H1 (cell line): ENCODE data around the gene PTH1R. TPM values are rescaled to one million over a fixed set of nuclear protein-coding genes. Genes with fewer than 3 reads are reported as not detected.

Source experiments
- CTCF ChIA-PET: fragments of 300-600 bp; sonication (Branson Sonifier 250); formaldehyde crosslinking; loops from one replicate; lab custom pipeline; 2021; ENCODE audit not compliant: partially characterized antibody; lab: Charles Lee
- POLR2A ChIA-PET: fragments of 300-600 bp; sonication (Branson Sonifier 250); formaldehyde crosslinking; loops from one replicate; lab custom pipeline; 2021; ENCODE audit warnings: inconsistent platforms; ENCODE audit not compliant: partially characterized antibody; lab: Charles Lee
- DNase-seq, 2 experiments: peaks; one replicate each; pipeline versions ENCODE4 v3.0.0 to v3.0.0-alpha.2; 2010 to 2022; ENCODE audit warnings: low spot score in 2 of 2, low read depth in 1 of 2, mixed read lengths in 1 of 2
- FAIRE-seq: peaks from 2 replicates; lab custom pipeline; 2011; peaks lifted over from hg19 to GRCh38; lab: Jason Lieb, UNC
- H2AFZ ChIP-seq: 2 replicates; pipeline ENCODE4 v1.8.1; 2012; ENCODE audit warnings: low read length, inconsistent platforms
- H2AK5ac ChIP-seq: 2 replicates; pipeline ENCODE4 v1.6.1; 2013; ENCODE audit warnings: low read depth, low read length
- H2BK120ac ChIP-seq: replicated peaks from 2 replicates; pipeline ENCODE3; 2013; ENCODE audit warnings: low read depth, low read length, inconsistent platforms
- H2BK12ac ChIP-seq: 2 replicates; pipeline ENCODE4 v1.6.1; 2013; ENCODE audit warnings: low read depth, low read length
- H2BK15ac ChIP-seq: 2 replicates; pipeline ENCODE4 v1.6.1; 2013; ENCODE audit warnings: low read length
- H2BK20ac ChIP-seq: 2 replicates; pipeline ENCODE4 v1.6.1; 2013; ENCODE audit warnings: low read length
- H2BK5ac ChIP-seq: 2 replicates; pipeline ENCODE4 v1.6.1; 2013; ENCODE audit warnings: low read depth, low read length
- H3K14ac ChIP-seq: 2 replicates; pipeline ENCODE4 v1.6.1; 2013; ENCODE audit warnings: inconsistent platforms; ENCODE audit not compliant: insufficient read length
- H3K18ac ChIP-seq: 2 replicates; pipeline ENCODE4 v1.6.1; 2013; ENCODE audit warnings: low read length; ENCODE audit errors: extremely low read depth
- H3K23ac ChIP-seq: 2 replicates; pipeline ENCODE4 v1.6.1; 2013; ENCODE audit warnings: inconsistent platforms; ENCODE audit not compliant: insufficient read length
- H3K23me2 ChIP-seq: 2 replicates; pipeline ENCODE4 v1.6.1; 2013; ENCODE audit warnings: low read depth, low read length
- H3K27ac ChIP-seq: 2 replicates; pipeline ENCODE4 v1.6.1; 2011; ENCODE audit warnings: low read depth, low read length, inconsistent platforms
- H3K27me3 ChIP-seq, 4 experiments: replicated peaks in 1 of 4; 1 replicate in 1 of 4; 2 replicates in 3 of 4; pipeline versions ENCODE4 v1.6.1 to v1.8.1; 2011 to 2013; ENCODE audit warnings: low read length in 3 of 4, mild to moderate bottlenecking in 3 of 4, inconsistent platforms in 2 of 4, mixed read lengths in 2 of 4, moderate library complexity in 1 of 4; ENCODE audit not compliant: control insufficient read depth in 3 of 4, insufficient read depth in 3 of 4; ENCODE audit errors: extremely low read depth in 1 of 4
- H3K36me3 ChIP-seq, 4 experiments: 2 replicates each; pipeline versions ENCODE4 v1.6.1 to v1.8.1; 2011 to 2013; ENCODE audit warnings: mild to moderate bottlenecking in 4 of 4, low read length in 3 of 4, moderate library complexity in 2 of 4, control low read depth in 1 of 4, inconsistent platforms in 1 of 4; ENCODE audit not compliant: insufficient read depth in 4 of 4, control insufficient read depth in 2 of 4
- H3K4ac ChIP-seq: replicated peaks from 2 replicates; pipeline ENCODE3; 2013; ENCODE audit warnings: low read length, low read depth, mixed read lengths, inconsistent platforms; ENCODE audit not compliant: insufficient read length
- H3K4me1 ChIP-seq, 4 experiments: replicated peaks in 1 of 4; 1 replicate in 1 of 4; 2 replicates in 3 of 4; pipeline versions ENCODE4 v1.6.1 to v1.8.1; 2011 to 2013; ENCODE audit warnings: low read length in 3 of 4, inconsistent platforms in 2 of 4, mixed read lengths in 1 of 4; ENCODE audit not compliant: insufficient read depth in 4 of 4, control insufficient read depth in 3 of 4
- H3K4me2 ChIP-seq, 2 experiments: 2 replicates each; pipeline versions ENCODE4 v1.6.1 to v1.8.1; 2011 to 2013; ENCODE audit warnings: low read depth in 2 of 2, low read length in 2 of 2, control low read depth in 1 of 2, inconsistent platforms in 1 of 2, mild to moderate bottlenecking in 1 of 2; ENCODE audit not compliant: insufficient read depth in 1 of 2
- H3K4me3 ChIP-seq, 4 experiments: fragments of 200-600, 300-600 bp in 1 of 4; sonication (generic), shearing (Covaris generic), sonication (Bioruptor Twin) in 1 of 4; 2 replicates each; pipeline versions ENCODE4 v1.5.1 to v1.8.1; 2011 to 2016; ENCODE audit warnings: low read length in 4 of 4, low read depth in 3 of 4, control low read depth in 2 of 4, inconsistent platforms in 2 of 4, mild to moderate bottlenecking in 2 of 4, mixed read lengths in 1 of 4, moderate library complexity in 1 of 4; ENCODE audit not compliant: insufficient read depth in 2 of 4; ENCODE audit errors: extremely low read depth in 1 of 4
- H3K56ac ChIP-seq: replicated peaks from 2 replicates; pipeline ENCODE3; 2013; ENCODE audit warnings: low read depth, mild to moderate bottlenecking, mixed read lengths, low read length, inconsistent platforms; ENCODE audit not compliant: insufficient read length
- H3K79me1 ChIP-seq: 2 replicates; pipeline ENCODE4 v1.6.1; 2013; ENCODE audit warnings: low read depth, low read length, control low read depth
- H3K79me2 ChIP-seq, 2 experiments: 2 replicates each; pipeline versions ENCODE4 v1.6.1 to v1.8.1; 2012 to 2013; ENCODE audit warnings: low read length in 2 of 2, mild to moderate bottlenecking in 2 of 2, inconsistent platforms in 1 of 2; ENCODE audit not compliant: insufficient read depth in 2 of 2, control insufficient read depth in 1 of 2
- H3K9ac ChIP-seq, 4 experiments: replicated peaks in 1 of 4; 1 replicate in 1 of 4; 2 replicates in 3 of 4; pipeline versions ENCODE4 v1.6.1 to v1.8.1; 2011 to 2013; ENCODE audit warnings: low read depth in 3 of 4, low read length in 3 of 4, control low read depth in 2 of 4, mild to moderate bottlenecking in 2 of 4, moderate library complexity in 2 of 4, inconsistent platforms in 1 of 4; ENCODE audit errors: extremely low read depth in 1 of 4
- H3K9me3 ChIP-seq, 2 experiments: 2 replicates each; pipeline versions ENCODE4 v1.6.1 to v1.8.1; 2012 to 2013; ENCODE audit warnings: mild to moderate bottlenecking in 2 of 2, moderate library complexity in 2 of 2, control low read depth in 1 of 2, inconsistent platforms in 1 of 2, low read depth in 1 of 2, low read length in 1 of 2, mixed read lengths in 1 of 2; ENCODE audit not compliant: insufficient read depth in 2 of 2
- H4K20me1 ChIP-seq, 2 experiments: replicated peaks in 1 of 2; 2 replicates each; pipeline versions ENCODE3 to v1.8.1; 2011 to 2013; ENCODE audit warnings: inconsistent platforms in 2 of 2, low read length in 2 of 2, mild to moderate bottlenecking in 1 of 2; ENCODE audit not compliant: insufficient read depth in 2 of 2, control insufficient read depth in 1 of 2
- H4K5ac ChIP-seq: 2 replicates; pipeline ENCODE4 v1.6.1; 2013; ENCODE audit warnings: low read length, low read depth, mixed read lengths, inconsistent platforms; ENCODE audit not compliant: insufficient read length
- H4K8ac ChIP-seq: 2 replicates; pipeline ENCODE4 v1.8.0; 2013; ENCODE audit warnings: mild to moderate bottlenecking, moderate library complexity, low read length, inconsistent platforms; ENCODE audit not compliant: insufficient read depth; ENCODE audit errors: extremely low read depth
- H4K91ac ChIP-seq: replicated peaks from 2 replicates; pipeline ENCODE3; 2013; ENCODE audit warnings: low read length, mixed read lengths, inconsistent platforms; ENCODE audit not compliant: insufficient read length
- BRCA1 ChIP-seq: IDR thresholded peaks from 2 replicates; pipeline ENCODE4 v1.6.1; 2012; ENCODE audit warnings: low read depth, low read length, improper control_type of control experiment
- CREB1 ChIP-seq: IDR thresholded peaks from 2 replicates; pipeline ENCODE4 v1.6.1; 2012; ENCODE audit warnings: inconsistent platforms
- GABPA ChIP-seq: IDR thresholded peaks from 2 replicates; pipeline ENCODE4 v1.6.1; 2011; ENCODE audit warnings: mild to moderate bottlenecking, low read length, moderate library complexity, borderline replicate concordance; ENCODE audit not compliant: insufficient read depth
- GTF2F1 ChIP-seq: IDR thresholded peaks from 2 replicates; pipeline ENCODE4 v1.6.1; 2012; ENCODE audit warnings: low read depth, low read length, improper control_type of control experiment, borderline replicate concordance
- MAFK ChIP-seq: IDR thresholded peaks from 2 replicates; pipeline ENCODE4 v1.6.1; 2012; ENCODE audit warnings: low read depth, mild to moderate bottlenecking, improper control_type of control experiment, low read length
- SUZ12 ChIP-seq: fragments of 200-600 bp; sonication (generic); IDR thresholded peaks from 2 replicates; pipeline ENCODE4 v1.6.1; 2012; ENCODE audit warnings: mild to moderate bottlenecking, inconsistent platforms, low read length, moderate library complexity, mixed read lengths
- ZNF274 ChIP-seq: IDR thresholded peaks from 2 replicates; pipeline ENCODE4 v1.7.0; 2012; ENCODE audit warnings: low read length, borderline replicate concordance; ENCODE audit errors: extremely low read depth
- WGBS, 2 experiments: shearing (Covaris generic) in 1 of 2; methylation state at CpG; one replicate each; pipeline versions ENCODE4 v1.1.6 to v1.1.7; 2013 to 2015; ENCODE audit warnings: low lambda C conversion rate in 2 of 2, mixed read lengths in 2 of 2, inconsistent platforms in 1 of 2, low coverage in 1 of 2, missing lambda C conversion rate in 1 of 2; ENCODE audit not compliant: insufficient replicate concordance in 2 of 2, insufficient coverage in 1 of 2, insufficient read length in 1 of 2; ENCODE audit errors: extremely low coverage in 1 of 2, missing lambda C conversion rate in 1 of 2; 5-methylcytosine and 5-hydroxymethylcytosine counted together
- polyA plus RNA-seq, 7 experiments: library from polyadenylated mRNA; depleted of rRNA in 3 of 7; stranded (reverse) in 5 of 7; unstranded in 2 of 7; fragments of >200 nt in 5 of 7; fragments of 200-250 nt in 2 of 7; gene quantifications; 1 replicate in 5 of 7; 2 replicates in 1 of 7; 4 replicates in 1 of 7; pipeline versions ENCODE4 v1.2.1 to v1.2.3, GENCODE V29; 2011 to 2013; ENCODE audit warnings: missing spikeins in 2 of 7, mixed read lengths in 2 of 7
- total RNA-seq: library from RNA; stranded (reverse); fragmentation: NEBNext Ultra II Directional; extraction: Animal tissue kit (Norgen Biotek cat#: 25700); gene quantifications from 2 replicates; pipeline ENCODE4 v1.2.1, GENCODE V29; 2021
- TF ChIP-seq, protein P1 (sequence below): IDR thresholded peaks from 2 replicates; pipeline ENCODE4 v1.6.1; 2011; ENCODE audit warnings: low read depth, mild to moderate bottlenecking, low read length; ENCODE audit not compliant: insufficient read depth

Gene PTH1R
- total and polyA plus RNA-seq, 2 of the 8 experiments (the other 6 are each of a cell fraction or from before 2014, with no cell fraction given): 0.57 to 1.5 TPM

GRCh38 chr3:46901591-46902187, 24.2 kb downstream of the PTH1R start:
- no peak overlapping the region for H3K4me2 ChIP-seq
- no peak overlapping the region for H2BK5ac ChIP-seq
- H3K36me3 ChIP-seq: no peaks in the 10 kb centered on the region
- H3K27me3 ChIP-seq: peaks cover 0 to 23% (median 19%) of the 10 kb centered on the region in 4 experiments; a peak in 5 of 7 replicates
- H4K91ac ChIP-seq: no peak overlapping the region
- H3K9me3 ChIP-seq: no peaks in the 10 kb centered on the region
- H3K79me2 ChIP-seq: no peaks in the 10 kb centered on the region
- FAIRE-seq (no peak), DNase-seq (no peak)
- 87% methylated on average over 17 of the region's 17 CpGs; no CpG with 5 or more reads in 1 of the 2 experiments for WGBS, 2 experiments
- peaks cover 5% of the 10 kb centered on the region; the same call in 1 of the 2 replicates for H3K23me2 ChIP-seq
- H4K8ac ChIP-seq: no peak overlapping the region
- H3K27ac ChIP-seq: no peak overlapping the region
- H3K79me1 ChIP-seq: no peaks in the 10 kb centered on the region
- H4K20me1 ChIP-seq: peaks cover 0 to 2% of the 10 kb centered on the region in 2 experiments
- no peak overlapping the region for H3K18ac ChIP-seq
- no peak overlapping the region for H3K14ac ChIP-seq
- no peak overlapping the region for H2BK15ac ChIP-seq
- no peak overlapping the region for H3K4me3 ChIP-seq
- no peak overlapping the region for H2AK5ac ChIP-seq
- POLR2A ChIA-PET: interaction anchor here (1.0 to 1.3 kb wide), 2 partner anchors 8 to 20 kb away, joined by 3 read pairs; no protein-coding TSS in a partner anchor
- no peak overlapping the region for H2AFZ ChIP-seq
- TF ChIP-seq GTF2F1 (no peak), BRCA1 (no peak), GABPA (no peak), CREB1 (no peak), MAFK (no peak), SUZ12 (no peak), ZNF274 (no peak)
- TF ChIP-seq, protein P1, sequence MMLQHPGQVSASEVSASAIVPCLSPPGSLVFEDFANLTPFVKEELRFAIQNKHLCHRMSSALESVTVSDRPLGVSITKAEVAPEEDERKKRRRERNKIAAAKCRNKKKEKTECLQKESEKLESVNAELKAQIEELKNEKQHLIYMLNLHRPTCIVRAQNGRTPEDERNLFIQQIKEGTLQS: no peak
- H3K4ac ChIP-seq: no peak overlapping the region
- H3K9ac ChIP-seq: no peak overlapping the region
- H3K56ac ChIP-seq: no peak overlapping the region
- H2BK20ac ChIP-seq: no peak overlapping the region
- H4K5ac ChIP-seq: no peak overlapping the region
- H2BK120ac ChIP-seq: no peak overlapping the region
- peaks cover 0 to 7% (median 2%) of the 10 kb centered on the region in 4 experiments; a peak in 4 of 7 replicates for H3K4me1 ChIP-seq
- H3K23ac ChIP-seq: no peak overlapping the region
- no peak overlapping the region for H2BK12ac ChIP-seq
- CTCF ChIA-PET: interaction anchor here (0.9 to 13.3 kb wide), 11 partner anchors 7 to 413 kb away, joined by 3 to 91 read pairs (median 7); partner anchors contain the start of gene MYL3
